NCI-H82 treated with DMSO at 0.1 percent for 48 hours (cell line): ENCODE measurements around the gene FAM180A.
"Not testable (repeated sequence)": the region's sequence is repeated elsewhere in the genome, so short reads cannot be mapped to it uniquely, and the experiment has no call there.

Experiments used
- DNase-seq: peaks from one replicate; lab custom pipeline; 2025; ENCODE audit not compliant: unreplicated experiment; lab: John Stamatoyannopoulos, UW

FAM180A gene

GRCh38 chr7:135742371-135742770, 6.2 kb downstream of the FAM180A start:
- no peak for DNase-seq

DNA sequence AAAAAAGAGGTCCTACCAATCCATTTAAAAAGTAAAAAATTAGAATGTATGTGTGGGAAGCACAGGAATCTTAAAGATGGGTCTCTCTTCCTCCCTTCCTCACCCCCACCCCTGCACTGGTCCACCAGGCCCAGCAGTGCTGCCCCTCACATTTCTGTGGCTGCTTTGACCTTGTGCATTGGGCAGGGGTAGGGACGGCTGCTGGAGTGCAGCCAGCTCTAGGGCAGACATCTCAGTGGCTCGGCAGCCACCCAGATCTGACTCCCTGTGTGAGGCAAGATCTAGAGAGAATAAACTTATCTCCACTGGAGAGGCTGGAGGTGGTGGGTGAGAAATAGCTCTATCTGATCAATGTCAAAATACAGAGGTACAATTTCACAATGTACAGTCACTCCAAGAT, 6.7 kb downstream of the FAM180A start:
- DNase-seq = no peak

DNA sequence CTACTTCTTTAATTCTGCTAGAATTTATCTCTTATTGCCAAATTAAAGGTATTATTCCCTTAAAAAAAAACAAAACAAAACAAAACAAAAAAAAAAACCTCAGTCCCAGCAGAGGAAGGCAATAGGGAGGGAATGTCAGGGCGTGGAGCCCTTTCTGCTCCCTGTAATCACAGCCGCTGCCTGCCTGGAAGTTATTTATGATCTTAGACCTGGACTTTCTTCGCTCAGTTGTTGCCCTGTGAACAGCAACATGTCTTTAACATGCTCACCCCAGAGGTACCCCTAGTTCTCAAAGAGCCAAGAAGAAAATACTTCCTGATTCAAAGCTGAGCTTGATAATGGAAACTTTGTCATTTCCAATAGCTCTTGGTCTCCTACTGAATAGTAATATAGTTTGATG, 7.7 kb downstream of the FAM180A start:
- no peak for DNase-seq

DNA sequence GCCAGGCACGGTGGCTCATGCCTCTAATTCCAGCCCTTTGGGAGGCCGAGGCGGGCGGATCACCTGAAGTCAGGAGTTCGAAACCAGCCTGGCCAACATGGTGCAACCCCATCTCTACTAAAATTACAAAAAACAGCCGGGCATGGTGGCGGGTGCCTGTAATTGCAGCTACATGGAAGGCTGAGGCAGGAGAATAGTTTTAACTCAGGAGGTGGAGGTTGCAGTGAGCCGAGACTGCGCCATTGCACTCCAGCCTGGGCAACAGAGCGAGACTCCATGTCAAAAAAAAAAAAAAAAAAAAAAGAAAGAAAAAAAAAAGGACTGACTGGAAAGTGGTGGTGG, 11.3 kb downstream of the FAM180A start:
- DNase-seq = not testable (repeated sequence)

GRCh38 chr7:135736586-135737305, 11.9 kb downstream of the FAM180A start:
- no peak for DNase-seq

- no peak for DNase-seq
Measured at GRCh38 chr7:135734343-135734689, 14.3 kb downstream of the FAM180A start.

DNA sequence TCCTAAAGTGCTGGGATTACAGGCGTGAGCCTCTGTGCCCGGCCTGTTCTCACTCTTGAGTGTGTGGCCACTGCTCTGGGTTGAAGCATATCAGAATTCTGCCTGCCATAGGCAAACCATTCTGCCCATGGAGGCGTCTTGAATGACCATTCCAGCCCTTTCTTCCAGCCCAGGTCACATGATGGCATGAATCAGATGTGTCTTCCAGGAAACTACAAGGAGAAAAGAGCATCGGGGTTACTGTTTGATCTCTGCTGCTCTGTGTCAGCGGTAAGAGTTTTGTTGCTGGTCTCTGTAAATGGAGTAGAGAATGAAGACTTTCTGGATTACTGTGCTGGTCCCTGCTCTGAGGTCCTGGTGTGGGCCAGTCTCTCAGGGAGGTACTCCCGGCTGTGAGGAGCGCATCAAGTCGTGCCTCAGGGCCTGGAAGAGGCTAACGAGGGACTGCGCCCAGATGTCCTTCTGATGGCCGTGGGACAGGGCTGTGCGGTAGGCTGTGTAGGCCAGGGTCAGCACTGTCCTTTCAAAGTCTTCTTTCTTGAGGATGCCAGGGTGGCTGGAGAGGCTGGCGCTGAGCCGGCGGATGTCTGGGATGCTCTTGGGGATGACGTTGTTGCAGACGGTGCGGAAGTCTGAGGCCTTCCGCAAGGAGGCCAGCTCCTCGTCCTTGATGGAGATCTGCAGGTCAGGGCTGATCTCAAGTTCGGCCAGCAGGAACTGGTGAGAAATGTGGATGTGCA, 14.8 kb downstream of the FAM180A start:
- no peak for DNase-seq

DNA sequence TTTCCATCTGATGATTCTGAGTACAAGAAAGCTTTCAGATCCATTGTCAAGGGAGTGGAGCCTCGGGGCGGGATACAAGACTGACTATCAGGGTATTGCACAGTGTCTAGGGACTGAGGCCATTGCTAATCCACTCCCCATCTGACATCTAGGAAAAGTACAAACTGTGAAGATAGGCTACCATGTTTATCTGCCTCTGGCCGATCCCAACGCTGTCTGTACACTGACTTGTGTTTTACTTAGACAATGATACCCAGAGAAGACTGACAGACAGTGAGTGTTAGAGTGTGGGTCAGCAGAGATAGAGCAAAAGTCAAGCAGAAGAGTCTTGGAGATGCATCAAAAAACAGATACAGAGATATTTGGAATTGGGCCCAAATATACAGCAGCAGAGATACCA, 17.5 kb downstream of the FAM180A start:
- DNase-seq = no peak

- no peak for DNase-seq
Measured at GRCh38 chr7:135729230-135729629, 19.4 kb downstream of the FAM180A start.

- no peak for DNase-seq
Measured at GRCh38 chr7:135728136-135728669, 20.4 kb downstream of the FAM180A start, which contains the start of gene SLC13A4. SLC13A4 (minus strand) TSS chr7:135728186; CDS start chr7:135727496, 690 bp downstream.

DNA sequence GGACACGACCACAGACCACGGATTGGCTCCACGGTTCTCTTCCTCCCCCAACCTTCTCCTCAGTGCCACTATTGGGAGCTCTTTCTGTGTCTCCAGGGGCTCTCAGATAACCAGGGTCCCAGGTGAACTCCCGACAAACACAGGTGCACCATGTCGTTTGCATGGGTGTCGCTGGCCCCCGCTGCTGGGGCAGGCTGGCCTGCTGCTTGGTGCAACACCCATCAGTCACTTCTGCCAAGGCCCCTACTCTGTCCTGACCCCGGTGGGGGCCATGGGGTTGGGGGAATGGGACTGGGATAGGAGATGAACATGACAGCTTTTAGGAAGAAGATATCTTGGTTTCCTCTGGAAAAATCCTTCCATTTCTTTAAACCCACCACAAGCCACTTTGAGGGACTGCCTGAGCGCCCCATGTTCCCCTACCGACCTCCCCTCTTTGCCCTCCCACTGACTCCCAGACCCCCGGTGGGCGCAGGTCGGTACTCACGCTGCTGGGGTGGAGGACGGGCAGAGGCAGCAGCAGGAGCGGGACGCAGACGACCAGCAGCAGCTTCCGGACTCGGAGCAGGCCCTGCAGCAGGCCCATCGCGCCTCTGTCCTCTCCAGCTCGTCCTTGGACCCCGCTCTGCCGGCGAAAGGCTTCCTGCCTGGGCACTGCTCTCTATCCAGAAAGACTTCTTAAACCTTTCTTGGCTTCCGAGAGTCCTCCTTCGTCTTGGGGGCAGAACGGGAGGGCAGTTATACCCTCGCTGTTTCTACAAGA, 21.5 kb downstream of the FAM180A start:
- DNase-seq = no peak

DNA sequence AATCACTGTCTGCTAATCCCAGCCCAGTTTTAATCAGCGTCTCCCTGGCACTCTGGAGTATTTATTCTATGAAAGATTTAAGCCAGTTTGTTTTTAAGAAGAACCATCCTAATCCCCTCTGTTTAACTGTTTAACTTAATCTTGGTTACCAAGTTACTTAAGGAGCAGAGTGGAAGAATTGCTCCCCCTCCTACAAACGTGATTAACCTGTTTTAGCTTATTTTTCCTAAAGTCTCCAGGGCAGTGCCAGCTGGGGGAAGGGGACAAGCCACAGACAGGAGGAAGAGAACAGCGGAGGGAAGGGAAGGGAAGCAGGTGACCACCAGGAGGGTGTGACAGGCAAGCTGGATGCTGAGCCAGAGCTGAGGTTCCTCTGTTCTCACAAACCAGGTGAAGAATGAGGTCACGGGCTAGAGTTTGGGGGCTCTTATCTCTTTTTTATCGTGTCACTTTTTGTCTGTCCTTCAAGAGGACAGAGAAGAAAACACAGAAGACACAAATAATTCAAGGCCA, 22.3 kb downstream of the FAM180A start:
- peak; percentile 70 for DNase-seq

DNA sequence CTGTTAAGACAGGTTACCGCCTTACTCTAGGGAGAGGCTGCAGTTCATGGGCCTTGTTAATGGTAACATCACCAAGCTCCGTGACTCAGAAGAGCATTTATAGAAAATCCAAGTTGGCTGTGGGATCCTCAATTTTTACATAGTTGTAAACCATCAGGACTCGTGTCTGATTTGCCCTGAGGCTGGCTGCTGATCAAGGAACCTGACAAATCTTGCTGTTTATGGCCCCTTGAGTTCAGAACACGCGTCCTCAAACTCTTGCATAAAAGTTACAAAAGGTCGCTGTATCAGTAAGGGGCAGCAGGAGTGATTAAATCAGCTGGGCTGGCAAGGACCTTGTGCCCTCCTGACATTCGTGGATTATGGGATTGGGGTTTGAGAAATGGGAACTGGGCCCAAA, 25.2 kb downstream of the FAM180A start:
- no peak for DNase-seq

DNA sequence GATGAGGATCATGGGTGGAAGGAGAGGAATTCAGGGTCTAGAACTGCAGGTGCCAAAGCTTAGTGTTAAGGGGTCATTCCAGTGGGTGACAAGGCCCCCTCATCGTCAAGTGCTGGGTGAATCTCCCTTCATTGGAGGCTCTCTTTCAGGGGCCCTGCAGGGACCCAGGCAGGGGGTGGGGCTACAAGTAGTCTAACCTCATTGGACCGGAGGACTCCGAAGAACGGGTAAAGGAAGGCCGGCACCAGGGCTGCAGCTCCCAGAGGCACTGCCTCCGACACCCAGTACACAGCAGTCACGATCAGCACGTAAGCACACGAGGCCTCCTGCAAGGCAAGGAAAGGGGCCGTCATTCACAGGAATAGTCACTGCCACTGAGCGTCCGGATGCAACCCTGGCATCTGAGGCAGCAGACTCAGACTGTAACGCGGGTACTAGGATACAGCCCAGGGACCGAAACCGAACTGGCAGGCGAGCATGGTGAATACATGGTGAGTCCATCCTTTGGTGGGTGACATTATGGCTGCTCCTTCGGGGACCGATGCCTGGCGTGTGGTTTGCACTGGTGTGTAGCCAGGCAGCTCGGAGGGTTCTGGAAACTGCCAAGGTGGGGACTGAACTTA, 27.3 kb downstream of the FAM180A start:
- no peak for DNase-seq

DNA sequence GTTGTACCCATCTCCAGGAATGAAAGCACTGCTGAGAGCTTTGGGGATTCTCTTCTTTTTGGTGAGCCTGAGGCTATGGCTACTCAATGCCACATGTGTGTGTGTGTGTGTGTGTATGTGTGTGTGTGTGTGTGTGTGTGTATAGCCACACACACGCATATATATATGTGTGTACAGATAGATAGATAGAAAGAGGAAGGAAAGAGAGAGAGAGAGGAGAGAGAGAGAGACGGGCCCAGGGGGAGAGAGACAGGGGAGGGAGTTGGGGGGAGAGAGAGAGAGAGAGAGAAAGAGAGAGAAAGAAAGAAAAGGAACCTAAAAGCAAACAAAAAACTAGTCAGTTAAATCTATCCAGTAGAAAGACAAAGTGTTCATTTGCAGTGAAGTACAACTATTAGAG, 28.9 kb downstream of the FAM180A start:
- no peak for DNase-seq

GRCh38 chr7:135718794-135719437, 29.7 kb downstream of the FAM180A start:
- no peak for DNase-seq

DNA sequence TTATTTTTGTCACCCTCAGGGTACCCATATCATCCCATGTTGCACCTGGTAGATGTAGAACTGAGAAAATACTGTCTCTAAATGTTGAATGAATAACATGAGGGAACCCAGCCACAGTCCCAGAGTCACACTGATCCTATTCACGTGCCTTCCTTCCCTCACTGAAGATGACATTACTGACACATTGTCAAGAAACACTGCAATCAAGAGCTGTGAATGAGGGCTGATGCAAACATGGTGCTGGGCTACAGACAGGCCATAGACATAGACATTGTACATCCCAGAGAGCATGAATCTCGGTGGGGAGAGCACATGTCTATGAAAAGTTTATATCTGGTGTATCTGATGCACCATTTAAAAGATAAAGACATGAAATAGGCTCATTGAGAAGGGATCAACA, 30.4 kb downstream of the FAM180A start:
- no peak for DNase-seq

DNA sequence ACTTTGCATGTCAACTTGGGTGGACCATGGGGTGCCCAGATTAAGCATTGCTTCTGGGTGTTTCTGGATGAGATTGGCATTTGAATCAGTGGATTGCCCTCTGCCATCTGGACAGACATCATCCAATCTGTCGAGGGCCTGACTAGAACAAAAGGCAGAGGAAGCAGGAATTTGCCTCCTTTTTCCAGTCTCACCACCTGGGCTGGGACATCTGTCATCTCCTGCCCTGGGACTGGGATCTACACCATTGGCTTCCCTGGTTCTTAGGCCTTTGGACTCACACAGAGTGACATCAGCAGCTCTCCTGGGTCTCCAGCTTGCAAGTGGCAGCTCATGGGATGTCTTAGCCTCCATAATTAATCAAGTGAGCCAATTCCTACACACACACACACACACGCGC, 30.9 kb downstream of the FAM180A start:
- DNase-seq = peak; percentile 28

DNA sequence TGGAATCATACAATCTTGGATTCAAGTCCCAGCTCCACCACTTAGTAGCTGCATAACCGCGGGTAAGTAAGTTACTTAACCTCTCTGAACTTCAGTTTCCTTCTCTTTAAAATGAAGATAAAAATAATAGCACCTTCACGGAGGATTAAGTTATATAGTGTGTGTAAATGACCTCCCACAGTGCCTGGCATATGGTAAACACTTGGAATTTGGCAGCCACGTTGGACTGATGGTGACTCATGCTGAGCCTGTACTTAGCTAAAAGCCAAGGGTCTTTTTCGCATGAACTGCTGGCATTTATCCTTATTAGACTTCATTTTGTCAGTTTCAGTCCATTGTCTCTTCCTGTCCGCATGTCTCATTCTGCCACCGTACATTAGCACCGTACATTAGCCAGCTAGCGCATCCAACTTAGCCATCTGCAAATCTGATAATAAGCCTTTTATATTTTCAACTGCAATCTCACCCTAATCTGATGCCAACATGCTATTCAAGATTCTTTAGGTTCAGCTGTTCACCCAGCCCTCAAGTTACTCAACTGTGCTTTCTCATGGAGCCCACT, 31.9 kb downstream of the FAM180A start:
- DNase-seq = peak; percentile 68

DNA sequence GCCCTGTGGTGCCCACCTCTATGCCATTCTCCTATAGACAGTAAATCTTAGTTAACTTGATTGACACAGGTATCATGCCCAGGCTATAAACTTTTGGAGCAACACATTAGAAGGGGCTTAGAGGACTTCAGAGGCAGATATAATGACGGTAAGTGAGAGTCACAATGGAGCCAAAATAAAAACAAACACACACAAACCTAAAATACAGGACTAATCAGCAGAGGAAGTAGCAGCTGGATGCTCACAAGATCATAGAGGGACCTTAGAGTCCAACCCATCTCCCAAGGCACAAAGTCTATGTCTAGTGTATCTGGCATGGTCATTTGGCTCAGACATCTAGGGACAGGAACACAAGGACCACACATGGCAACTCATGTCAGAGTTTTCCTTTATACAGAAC, 32.9 kb downstream of the FAM180A start:
- DNase-seq = no peak
